ENCODE measurements around the gene CYP2A7.
"Not testable (repeated sequence)": the region's sequence is repeated elsewhere in the genome, so short reads cannot be mapped to it uniquely, and the experiment has no call there.

Gene CYP2A7

DNA sequence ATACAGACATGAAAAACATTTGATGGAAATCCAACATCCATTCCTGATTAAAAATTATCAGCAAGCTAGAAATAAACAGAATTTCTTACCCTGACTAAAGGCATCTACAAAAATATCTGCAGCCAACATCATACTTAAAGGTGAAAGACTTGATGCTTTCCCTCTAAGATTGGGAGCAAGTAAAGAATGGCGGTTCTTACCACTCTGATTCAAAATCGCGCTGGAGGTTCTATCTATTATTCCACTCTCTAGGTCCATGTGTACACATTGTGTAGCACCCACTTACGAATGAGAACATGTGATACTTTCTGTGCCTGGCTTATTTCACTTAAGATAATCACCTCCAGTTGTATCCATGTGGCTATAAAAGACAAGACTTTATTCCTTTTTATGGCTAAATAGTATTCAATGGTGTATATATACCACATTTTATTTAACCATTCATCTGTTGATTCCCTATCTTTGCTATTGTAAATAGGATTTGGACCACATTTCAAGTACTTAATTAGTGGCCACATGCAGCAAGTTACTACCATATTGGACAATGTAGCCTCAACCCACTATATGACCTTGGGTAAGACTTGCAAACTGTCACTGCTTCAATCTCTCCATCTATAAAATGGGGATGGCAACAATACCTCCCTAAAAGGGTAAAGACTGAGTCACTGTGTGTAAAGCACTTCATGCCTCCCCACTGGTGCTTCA lies 38.4 kb upstream of the CYP2A7 start:
- no peak overlapping the region; the same call in 1 of the 2 replicates for H3K27ac ChIP-seq
- TF ChIP-seq ZFX (IDR thresholded peaks at IDR 0.05) = no peak
- TF ChIP-seq, protein P1, sequence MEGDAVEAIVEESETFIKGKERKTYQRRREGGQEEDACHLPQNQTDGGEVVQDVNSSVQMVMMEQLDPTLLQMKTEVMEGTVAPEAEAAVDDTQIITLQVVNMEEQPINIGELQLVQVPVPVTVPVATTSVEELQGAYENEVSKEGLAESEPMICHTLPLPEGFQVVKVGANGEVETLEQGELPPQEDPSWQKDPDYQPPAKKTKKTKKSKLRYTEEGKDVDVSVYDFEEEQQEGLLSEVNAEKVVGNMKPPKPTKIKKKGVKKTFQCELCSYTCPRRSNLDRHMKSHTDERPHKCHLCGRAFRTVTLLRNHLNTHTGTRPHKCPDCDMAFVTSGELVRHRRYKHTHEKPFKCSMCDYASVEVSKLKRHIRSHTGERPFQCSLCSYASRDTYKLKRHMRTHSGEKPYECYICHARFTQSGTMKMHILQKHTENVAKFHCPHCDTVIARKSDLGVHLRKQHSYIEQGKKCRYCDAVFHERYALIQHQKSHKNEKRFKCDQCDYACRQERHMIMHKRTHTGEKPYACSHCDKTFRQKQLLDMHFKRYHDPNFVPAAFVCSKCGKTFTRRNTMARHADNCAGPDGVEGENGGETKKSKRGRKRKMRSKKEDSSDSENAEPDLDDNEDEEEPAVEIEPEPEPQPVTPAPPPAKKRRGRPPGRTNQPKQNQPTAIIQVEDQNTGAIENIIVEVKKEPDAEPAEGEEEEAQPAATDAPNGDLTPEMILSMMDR (conservative IDR thresholded peaks at IDR 0.05) = no peak

DNA sequence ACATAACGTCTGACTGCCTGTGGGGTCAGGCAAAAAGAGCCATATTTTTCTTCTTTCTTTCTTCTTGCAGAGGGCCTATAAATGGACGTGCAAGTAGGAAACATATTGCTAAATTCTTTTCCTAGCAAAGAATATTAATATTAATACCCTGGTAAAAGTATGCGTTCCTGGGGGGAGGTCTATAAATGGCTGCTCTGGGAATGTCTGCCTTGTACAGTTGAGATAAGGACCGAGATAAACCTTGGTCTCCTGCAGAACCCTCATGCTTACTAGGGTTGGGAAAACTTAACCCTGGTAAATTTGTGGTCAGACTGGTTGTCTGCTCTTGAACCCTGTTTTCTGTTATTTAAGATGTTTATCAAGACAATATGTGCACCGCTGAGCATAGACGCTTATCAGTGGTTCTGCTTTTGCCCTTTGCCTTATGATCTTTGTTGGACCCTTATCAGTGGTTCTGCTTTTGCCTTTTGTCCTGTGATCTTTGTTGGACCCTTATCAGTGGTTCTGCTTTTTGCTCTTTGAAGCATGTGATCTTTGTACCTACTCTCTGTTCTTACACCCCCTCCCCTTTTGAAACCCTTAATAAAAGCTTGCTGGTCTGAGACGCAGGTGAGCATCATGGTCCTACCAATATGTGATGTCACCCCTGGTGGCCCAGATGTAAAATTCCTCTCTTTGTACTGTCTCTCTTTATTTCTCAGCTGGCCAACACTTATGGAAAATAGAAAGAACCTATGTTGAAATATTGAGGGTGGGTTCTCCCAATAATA lies 37.7 kb upstream of the CYP2A7 start:
- H3K27ac ChIP-seq = not testable (repeated sequence)

DNA sequence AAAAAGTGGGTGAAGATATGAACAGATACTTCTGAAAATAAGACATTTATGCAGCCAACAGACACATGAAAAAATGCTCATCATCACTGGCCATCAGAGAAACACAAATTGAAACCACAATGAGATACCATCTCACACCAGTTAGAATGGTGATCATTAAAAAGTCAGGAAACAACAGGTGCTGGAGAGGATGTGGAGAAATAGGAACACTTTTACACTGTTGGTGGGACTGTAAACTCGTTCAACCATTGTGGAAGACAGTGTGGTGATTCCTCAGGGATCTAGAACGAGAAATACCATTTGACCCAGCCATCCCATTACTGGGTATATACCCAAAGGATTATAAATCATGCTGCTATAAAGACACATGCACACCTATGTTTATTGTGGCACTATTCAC lies 36.3 kb upstream of the CYP2A7 start:
- not testable (repeated sequence) for H3K27ac ChIP-seq

DNA sequence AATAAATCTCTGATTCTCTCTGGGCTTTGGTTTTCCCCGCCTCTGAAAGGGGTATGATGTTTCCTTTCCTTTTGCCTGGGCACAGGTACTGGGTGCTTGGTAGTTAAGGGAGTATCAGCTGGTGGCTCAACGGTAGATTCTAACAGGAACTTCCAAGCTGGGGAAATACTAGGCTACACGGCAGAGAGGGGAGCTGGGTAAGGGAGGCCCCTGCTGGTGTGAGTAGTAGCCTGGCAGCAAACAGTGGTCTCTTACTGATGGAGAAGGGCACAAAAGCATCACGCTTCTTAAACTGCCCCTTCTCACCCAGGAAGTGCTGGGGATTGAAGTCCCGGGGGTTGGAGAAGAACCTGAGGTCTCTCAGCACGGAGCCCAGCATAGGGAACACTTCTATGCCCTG lies 26.9 kb upstream of the CYP2A7 start:
- TF ChIP-seq, protein P1 (conservative IDR thresholded peaks at IDR 0.05) = peak; percentile 30
- TF ChIP-seq ZFX (IDR thresholded peaks at IDR 0.05) = no peak
- no peak overlapping the region for H3K27ac ChIP-seq

DNA sequence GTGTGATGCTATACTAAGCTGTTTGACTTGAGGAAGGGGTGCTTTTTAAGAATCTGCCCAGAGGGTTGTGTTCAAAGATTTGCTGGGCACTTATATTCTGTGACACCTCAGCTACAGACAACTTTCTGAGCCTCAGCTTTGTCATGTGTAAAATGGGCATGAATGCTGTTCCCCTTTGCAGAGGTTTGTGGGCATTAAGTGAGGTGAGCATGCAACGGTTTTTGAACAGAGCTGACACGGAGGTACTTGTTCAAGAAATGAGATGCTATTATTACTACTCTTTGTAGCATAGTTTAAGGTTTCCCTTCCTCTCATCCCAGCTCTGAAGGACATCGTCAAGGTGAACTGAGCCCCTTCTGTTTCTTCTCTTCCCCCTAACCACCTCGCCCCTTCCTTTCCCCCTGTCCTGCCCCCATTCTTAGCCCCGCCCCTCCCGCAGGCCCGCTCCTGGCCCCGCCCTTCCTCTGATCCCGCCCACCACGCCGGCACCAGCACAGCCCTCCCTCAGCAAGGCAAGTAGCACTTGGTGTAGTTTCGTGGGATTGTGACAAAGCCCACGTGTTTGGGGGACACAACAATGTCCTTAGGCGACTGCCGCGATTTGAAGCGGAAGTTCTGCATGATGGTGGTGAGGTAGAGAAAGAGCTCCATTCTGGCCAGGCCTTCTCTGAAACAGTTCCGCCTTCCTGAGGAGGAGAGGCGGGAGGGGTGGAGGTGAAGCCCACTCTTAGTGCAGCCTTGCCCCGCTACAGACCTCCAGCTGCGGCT lies 26.1 kb upstream of the CYP2A7 start:
- TF ChIP-seq, protein P1 (conservative IDR thresholded peaks at IDR 0.05) = no peak
- TF ChIP-seq ZFX (IDR thresholded peaks at IDR 0.05) = no peak
- no peak overlapping the region for H3K27ac ChIP-seq

DNA sequence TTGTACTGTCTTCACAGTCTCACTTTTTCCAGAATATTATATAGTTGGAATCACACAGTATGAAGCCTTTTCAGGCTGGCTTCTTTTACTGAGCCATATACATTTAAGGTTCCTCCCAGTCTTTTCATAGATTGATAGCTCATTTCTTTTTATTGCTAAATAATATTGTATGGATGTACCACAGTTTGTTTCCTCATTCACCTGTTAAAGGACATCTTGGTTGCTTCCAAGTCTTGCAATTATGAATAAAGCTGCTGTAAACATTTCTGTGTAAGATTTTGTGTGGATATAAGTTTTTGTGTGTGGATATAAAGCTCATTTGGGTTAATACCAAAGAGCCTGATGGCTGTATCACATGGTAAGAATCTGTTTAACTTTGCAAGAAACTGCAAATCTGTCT lies 24.5 kb upstream of the CYP2A7 start:
- no peak for TF ChIP-seq ZFX (IDR thresholded peaks at IDR 0.05)
- TF ChIP-seq, protein P1 (conservative IDR thresholded peaks at IDR 0.05) = no peak
- no peak overlapping the region for H3K27ac ChIP-seq

DNA sequence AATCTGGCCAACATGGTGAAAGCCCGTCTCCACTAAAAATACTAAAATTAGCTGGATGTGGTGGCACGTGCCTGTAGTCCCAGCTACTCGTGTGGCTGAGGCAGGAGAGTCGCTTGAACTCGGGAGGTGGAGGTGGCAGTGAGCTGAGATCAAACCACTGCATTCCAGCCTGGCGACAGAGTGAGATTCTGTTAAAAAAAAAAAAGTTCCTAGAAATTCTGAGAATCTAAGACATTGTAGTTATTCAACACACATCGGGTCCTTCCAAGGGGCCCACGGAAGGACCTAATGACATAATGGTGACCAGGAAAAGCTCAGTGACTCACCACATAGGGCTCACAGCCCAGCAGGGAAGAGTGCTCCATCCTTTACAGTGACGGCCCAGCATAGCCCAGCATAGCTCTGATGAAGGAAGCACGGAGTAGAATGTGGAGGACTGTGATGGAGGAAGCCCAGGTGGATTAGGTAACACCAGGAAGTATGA lies 22.7 kb upstream of the CYP2A7 start:
- H3K27ac ChIP-seq = not testable (repeated sequence)

DNA sequence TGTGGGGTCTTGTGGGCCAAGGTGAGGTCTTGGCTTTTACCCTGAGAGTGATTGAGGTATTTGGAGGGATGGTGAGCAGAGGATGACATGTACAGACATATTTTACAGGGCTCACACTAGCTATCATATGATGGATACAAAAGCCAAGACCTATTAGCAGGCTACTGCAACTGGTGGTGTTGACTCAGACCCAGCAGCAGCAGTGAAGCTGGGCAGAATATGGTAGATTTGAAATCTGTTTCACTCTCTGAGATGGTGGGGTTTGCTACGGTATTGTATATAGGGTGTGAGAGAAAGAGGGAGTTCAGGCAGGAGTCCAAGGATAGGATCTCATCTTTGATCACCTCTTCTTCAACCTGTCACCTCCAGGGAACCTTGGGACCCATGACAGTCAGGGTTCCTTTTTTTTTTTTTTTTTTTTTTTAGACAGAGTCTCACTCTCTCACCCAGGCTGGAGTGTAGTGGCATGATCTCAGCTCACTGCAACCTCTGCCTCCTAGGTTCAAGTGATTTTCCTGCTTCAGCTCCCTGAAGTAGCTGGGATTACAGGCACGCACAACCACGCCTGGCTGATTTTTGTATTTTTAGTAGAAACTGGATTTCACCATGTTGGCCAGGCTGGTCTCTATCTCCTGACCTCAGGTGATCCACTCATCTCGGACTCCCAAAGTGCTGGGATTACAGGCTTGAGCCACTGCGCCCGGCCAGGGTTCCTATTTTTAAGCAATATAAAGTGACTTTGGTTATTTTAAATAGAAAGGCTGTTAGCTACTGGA lies 20.1 kb upstream of the CYP2A7 start:
- not testable (repeated sequence) for H3K27ac ChIP-seq

DNA sequence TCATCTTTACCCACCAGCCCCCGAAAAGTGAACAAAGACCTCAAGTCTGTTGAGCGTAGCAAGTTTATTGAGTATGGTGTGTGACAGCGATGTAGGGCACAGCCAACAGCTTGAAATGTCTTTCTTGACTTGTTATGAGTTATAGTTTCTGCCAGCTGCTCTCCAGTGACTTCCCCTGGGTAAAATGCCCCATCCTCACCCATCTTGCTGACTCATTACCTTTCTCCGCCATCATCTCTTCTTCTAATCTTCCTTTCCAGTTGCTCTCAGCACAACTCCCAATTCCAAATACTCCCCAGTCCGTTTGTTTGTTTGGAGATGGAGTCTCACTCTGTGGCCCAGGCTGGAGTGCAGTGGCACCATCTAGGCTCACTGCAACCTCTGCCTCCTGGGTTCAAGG lies 18.5 kb upstream of the CYP2A7 start:
- H3K27ac ChIP-seq = not testable (repeated sequence)

DNA sequence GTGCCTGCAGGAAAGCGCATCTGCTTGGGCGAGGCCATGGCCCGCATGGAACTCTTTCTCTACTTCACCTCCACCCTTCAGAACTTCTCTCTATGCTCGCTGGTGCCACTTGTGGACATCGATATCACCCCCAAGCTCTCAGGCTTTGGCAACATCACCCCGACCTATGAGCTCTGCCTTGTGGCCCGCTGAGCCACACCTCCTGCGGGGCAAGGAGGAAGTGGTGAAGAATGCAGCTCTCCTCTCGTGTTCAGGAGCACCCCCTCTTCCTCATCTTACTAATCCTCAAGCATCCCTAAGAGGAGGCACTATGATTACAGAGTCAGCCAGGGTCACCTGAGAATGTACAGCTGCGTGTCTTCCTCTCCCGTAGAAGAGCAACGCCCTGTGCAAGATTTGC lies 17.9 kb upstream of the CYP2A7 start:
- H3K27ac ChIP-seq = not testable (repeated sequence)

DNA sequence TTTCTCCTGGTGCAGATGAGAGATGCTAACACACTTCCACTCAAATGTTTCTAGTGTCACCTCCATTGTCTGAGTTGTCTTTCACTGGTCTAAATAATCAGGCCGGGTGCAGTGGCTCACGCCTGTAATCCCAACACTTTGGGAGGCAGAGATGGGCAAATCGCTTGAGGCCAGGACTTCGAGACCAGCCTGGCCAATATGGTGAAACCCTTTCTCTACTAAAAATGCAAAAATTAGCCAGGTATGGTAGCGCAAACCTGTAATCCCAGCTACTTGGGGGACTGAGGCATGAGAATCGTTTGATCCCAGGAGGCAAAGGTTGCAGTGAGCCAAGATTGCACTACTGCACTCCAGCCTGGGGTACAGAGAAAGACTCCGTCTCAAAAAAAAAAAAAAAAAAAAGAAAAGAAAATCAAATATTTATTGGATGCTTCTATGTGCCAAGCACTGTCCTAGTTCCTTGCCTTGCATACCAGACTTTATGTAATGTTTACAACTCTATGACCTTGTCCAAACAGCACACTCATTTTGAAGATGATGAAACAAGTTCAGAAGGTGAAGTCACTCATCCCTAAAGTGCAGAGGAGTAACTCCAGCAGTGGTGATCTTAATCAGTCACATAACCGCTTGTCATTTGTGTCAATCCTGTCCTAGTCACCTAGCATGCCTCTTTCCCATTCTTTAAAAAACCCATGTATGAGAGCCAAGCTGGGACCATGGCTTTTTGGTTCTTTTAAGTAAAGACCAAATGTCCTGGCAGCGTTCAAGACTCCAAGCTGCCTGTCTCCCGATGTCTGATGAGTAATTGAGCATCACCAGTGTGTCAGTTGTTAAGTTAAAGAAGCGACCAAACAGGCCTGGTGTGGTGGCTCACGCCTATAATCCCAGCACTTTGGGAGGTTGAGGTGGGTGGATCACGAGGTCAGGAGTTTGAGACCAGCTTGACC lies 15.1 kb upstream of the CYP2A7 start:
- H3K27ac ChIP-seq = not testable (repeated sequence)
